ENCODE data around the gene IL31. TPM values are rescaled to one million over a fixed set of nuclear protein-coding genes. Genes with fewer than 3 reads are reported as not detected.

The IL31 gene
- total and polyA plus RNA-seq, 8 donors: not detected

GRCh38 chr12:122139941-122140340 lies 34.1 kb downstream of the IL31 start:
- WGBS, 5 donors: 85 to 94% (median 89%) methylated on average over 8 of the region's 8 CpGs

DNA sequence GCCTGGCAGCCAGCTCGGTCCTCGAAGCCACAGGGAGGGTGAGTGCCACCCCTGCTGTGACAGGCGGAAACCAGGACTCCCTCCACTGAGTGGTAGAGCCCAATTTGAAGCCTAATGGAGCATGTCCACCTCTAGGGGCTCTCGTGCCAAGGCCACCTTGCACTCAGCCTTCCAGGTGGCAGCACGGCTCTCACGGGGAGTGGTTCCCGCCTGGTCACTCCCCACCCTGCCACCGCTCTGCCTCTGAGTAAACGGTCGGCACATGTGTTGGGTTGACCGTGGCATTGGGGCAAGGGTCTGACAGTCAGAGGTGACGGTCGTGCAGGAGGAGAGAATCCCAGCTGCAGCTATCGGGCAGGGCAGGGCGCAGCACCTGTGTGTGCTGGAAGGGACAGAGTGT lies 34.8 kb downstream of the IL31 start:
- Histone ChIP-seq H3K4me3 (no peak overlapping the region), H3K36me3 (peaks cover 71 to 100% (median 98%) of the 10 kb centered on the region in 4 donors), H3K27me3 (no peaks in the 10 kb centered on the region), H3K9me3 (no peaks in the 10 kb centered on the region), H3K27ac (no peak overlapping the region), H3K4me1 (no peaks in the 10 kb centered on the region)
- TF ChIP-seq EP300 (IDR thresholded peaks at IDR 0.05) (no peak), POLR2AphosphoS5 (IDR thresholded peaks at IDR 0.05) (no peak), POLR2A (IDR thresholded peaks at IDR 0.05) (no peak), CTCF (IDR thresholded peaks at IDR 0.05) (no peak)
- intact Hi-C loops (cut with DNase I; ENCODE audit: low total_unique reads): no loop called here
- DNase-seq: no peak
- 87 to 96% (median 88%) methylated on average over 12 to 15 of the region's 15 CpGs for WGBS, 5 donors

More at GRCh38 chr12:122139941-122140340, 34.1 kb downstream of the IL31 start:
- TF ChIP-seq EP300 (IDR thresholded peaks at IDR 0.05) (no peak), POLR2A (IDR thresholded peaks at IDR 0.05) (no peak), POLR2AphosphoS5 (IDR thresholded peaks at IDR 0.05) (no peak), CTCF (IDR thresholded peaks at IDR 0.05) (no peak)
- no peak overlapping the region for H3K4me3 ChIP-seq
- H3K36me3 ChIP-seq: peaks cover 68 to 99% (median 97%) of the 10 kb centered on the region in 4 donors
- H3K27ac ChIP-seq: no peak overlapping the region
- H3K4me1 ChIP-seq: no peaks in the 10 kb centered on the region
- intact Hi-C loops (cut with DNase I; ENCODE audit: low total_unique reads): no loop called here
- no peaks in the 10 kb centered on the region for H3K27me3 ChIP-seq
- DNase-seq: no peak
- no peaks in the 10 kb centered on the region for H3K9me3 ChIP-seq

GRCh38 chr12:122138616-122139015 lies 35.4 kb downstream of the IL31 start:
- Histone ChIP-seq H3K4me3 (no peak overlapping the region), H3K27me3 (no peaks in the 10 kb centered on the region), H3K4me1 (no peaks in the 10 kb centered on the region), H3K36me3 (peaks cover 77 to 100% (median 98%) of the 10 kb centered on the region in 4 donors), H3K27ac (no peak overlapping the region), H3K9me3 (no peaks in the 10 kb centered on the region)
- TF ChIP-seq POLR2AphosphoS5 (IDR thresholded peaks at IDR 0.05) (no peak), EP300 (IDR thresholded peaks at IDR 0.05) (no peak), CTCF (IDR thresholded peaks at IDR 0.05) (no peak), POLR2A (IDR thresholded peaks at IDR 0.05) (no peak)
- intact Hi-C loops (cut with DNase I; ENCODE audit: low total_unique reads): no loop called here
- WGBS, 5 donors: 84 to 91% (median 89%) methylated on average over 11 of the region's 11 CpGs
- no peak for DNase-seq

DNA sequence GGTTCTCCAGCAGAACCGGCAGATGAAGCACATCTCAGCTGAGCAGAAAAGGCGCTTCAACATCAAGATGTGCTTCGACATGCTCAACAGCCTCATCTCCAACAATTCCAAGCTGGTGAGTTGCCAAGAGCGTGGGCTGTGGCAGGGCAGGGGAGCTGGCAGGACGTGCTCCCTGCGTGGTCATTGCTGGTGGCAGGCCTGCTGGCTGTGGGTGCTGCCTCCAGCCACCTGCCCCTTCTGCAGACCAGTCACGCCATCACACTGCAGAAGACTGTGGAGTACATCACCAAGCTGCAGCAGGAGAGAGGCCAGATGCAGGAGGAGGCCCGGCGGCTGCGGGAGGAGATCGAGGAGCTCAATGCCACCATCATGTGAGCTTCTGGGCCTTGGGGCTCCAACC lies 35.8 kb downstream of the IL31 start:
- 84 to 91% (median 88%) methylated on average over 9 to 11 of the region's 11 CpGs for WGBS, 5 donors

More for the DNA sequence above, 35.8 kb downstream of the IL31 start:
- H3K4me3 ChIP-seq: no peak overlapping the region
- intact Hi-C loops (cut with DNase I; ENCODE audit: low total_unique reads): no loop called here
- TF ChIP-seq CTCF (IDR thresholded peaks at IDR 0.05) (no peak), EP300 (IDR thresholded peaks at IDR 0.05) (no peak), POLR2AphosphoS5 (IDR thresholded peaks at IDR 0.05) (no peak), POLR2A (IDR thresholded peaks at IDR 0.05) (no peak)
- H3K36me3 ChIP-seq: peaks cover 78 to 100% (median 98%) of the 10 kb centered on the region in 4 donors
- H3K9me3 ChIP-seq: no peaks in the 10 kb centered on the region
- no peaks in the 10 kb centered on the region for H3K27me3 ChIP-seq
- no peaks in the 10 kb centered on the region for H3K4me1 ChIP-seq
- H3K27ac ChIP-seq: no peak overlapping the region
- DNase-seq: no peak

All from stomach (tissue), 9 donors.